ENCODE measurements around the gene PSME1. TPM values are rescaled to one million over a fixed set of nuclear protein-coding genes. Genes with fewer than 3 reads are reported as not detected.

PSME1 gene
- total and polyA plus RNA-seq, 2 of the 13 experiments (the other 11 are each of a cell fraction or from before 2014, with no cell fraction given) = 159 to 608 TPM

DNA sequence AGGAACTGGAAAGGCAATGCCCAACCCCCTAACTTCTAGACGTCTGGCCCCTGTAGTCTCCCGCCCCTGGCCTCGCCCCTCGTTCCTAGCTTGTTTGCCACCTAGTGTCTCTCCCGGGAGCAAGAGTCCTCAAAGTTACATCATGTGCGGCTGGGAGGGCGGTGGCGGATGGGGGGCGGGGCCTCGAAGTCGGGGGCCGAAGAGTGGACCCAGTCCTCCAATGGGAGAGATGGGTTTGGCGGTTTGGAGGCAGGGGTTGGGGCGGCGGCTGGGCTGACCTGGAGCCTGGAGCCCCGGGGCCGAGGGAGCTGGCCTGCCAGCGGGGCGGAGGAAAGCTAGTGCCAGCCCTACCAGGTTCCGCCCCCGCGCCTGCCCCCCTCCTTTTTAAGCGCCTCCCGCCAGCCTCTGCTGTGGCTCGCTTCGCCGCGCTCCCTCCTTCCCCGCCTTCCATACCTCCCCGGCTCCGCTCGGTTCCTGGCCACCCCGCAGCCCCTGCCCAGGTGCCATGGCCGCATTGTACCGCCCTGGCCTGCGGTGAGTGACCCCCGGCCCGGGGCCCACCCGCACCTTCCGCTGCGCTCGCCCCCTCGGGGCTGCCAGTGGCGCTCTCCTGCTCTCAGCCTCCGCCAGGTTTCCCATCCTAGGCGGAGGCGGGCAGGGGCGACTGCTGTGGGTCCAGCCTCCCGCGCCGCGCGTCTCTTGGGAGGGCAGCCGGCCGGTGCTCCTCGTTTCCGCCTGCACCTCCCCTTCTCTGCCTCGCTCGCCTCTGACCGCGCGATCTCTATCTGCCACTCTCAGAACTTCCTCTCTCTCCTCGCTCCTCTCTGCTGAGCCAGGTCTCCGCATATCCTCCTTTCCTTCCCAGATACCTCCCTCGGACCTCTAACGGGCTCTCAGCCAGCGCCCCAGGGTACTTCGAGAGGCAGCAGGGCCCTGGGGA lies 41.8 kb upstream of the PSME1 start, which contains the start of gene PCK2 (continued):
- no peak for TF ChIP-seq ZNF33A (CRISPR knock-in tag; IDR thresholded peaks at IDR 0.05; ENCODE audit: borderline replicate concordance)
- peak; percentile 95 for TF ChIP-seq AHR (CRISPR knock-in tag; IDR thresholded peaks at IDR 0.05)
- TF ChIP-seq, protein P1, sequence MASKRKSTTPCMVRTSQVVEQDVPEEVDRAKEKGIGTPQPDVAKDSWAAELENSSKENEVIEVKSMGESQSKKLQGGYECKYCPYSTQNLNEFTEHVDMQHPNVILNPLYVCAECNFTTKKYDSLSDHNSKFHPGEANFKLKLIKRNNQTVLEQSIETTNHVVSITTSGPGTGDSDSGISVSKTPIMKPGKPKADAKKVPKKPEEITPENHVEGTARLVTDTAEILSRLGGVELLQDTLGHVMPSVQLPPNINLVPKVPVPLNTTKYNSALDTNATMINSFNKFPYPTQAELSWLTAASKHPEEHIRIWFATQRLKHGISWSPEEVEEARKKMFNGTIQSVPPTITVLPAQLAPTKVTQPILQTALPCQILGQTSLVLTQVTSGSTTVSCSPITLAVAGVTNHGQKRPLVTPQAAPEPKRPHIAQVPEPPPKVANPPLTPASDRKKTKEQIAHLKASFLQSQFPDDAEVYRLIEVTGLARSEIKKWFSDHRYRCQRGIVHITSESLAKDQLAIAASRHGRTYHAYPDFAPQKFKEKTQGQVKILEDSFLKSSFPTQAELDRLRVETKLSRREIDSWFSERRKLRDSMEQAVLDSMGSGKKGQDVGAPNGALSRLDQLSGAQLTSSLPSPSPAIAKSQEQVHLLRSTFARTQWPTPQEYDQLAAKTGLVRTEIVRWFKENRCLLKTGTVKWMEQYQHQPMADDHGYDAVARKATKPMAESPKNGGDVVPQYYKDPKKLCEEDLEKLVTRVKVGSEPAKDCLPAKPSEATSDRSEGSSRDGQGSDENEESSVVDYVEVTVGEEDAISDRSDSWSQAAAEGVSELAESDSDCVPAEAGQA (IDR thresholded peaks at IDR 0.05; ENCODE audit: low read depth) = peak; percentile 83
- TF ChIP-seq, protein P1 (CRISPR knock-in tag; IDR thresholded peaks at IDR 0.05; ENCODE audit: borderline replicate concordance) = peak; percentile 93; the same call in 1 of the 2 replicates
- TF ChIP-seq, protein P2, sequence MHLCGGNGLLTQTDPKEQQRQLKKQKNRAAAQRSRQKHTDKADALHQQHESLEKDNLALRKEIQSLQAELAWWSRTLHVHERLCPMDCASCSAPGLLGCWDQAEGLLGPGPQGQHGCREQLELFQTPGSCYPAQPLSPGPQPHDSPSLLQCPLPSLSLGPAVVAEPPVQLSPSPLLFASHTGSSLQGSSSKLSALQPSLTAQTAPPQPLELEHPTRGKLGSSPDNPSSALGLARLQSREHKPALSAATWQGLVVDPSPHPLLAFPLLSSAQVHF (CRISPR knock-in tag; IDR thresholded peaks at IDR 0.05) = no peak
- peak; percentile 99 for TF ChIP-seq SRSF4 (IDR thresholded peaks at IDR 0.05; ENCODE audit: low read depth, low read length, poor library complexity, severe bottlenecking)
- TF ChIP-seq ELF3 (CRISPR knock-in tag; IDR thresholded peaks at IDR 0.05) = peak; percentile 84
- TF ChIP-seq YEATS4 (CRISPR knock-in tag; IDR thresholded peaks at IDR 0.05; ENCODE audit: borderline replicate concordance) = peak; percentile 98
- peak; percentile 79 for TF ChIP-seq KDM1A (CRISPR knock-in tag; IDR thresholded peaks at IDR 0.05)
- TF ChIP-seq ZBTB7B (CRISPR knock-in tag; IDR thresholded peaks at IDR 0.05) = peak; percentile 94
- no peak; the same call in 1 of the 2 replicates for TF ChIP-seq DNMT3B (CRISPR knock-in tag; conservative IDR thresholded peaks at IDR 0.05)
- TF ChIP-seq ZEB1 (IDR thresholded peaks at IDR 0.05; ENCODE audit: insufficient replicate concordance, low read depth) = no peak
- TF ChIP-seq TCF7L2 (IDR thresholded peaks at IDR 0.05; ENCODE audit: low read depth, low read length) = no peak
- peak; percentile 97; the same call in 1 of the 2 replicates for TF ChIP-seq ZNF773 (CRISPR knock-in tag; IDR thresholded peaks at IDR 0.05; ENCODE audit: borderline replicate concordance)
- TF ChIP-seq, protein P3, sequence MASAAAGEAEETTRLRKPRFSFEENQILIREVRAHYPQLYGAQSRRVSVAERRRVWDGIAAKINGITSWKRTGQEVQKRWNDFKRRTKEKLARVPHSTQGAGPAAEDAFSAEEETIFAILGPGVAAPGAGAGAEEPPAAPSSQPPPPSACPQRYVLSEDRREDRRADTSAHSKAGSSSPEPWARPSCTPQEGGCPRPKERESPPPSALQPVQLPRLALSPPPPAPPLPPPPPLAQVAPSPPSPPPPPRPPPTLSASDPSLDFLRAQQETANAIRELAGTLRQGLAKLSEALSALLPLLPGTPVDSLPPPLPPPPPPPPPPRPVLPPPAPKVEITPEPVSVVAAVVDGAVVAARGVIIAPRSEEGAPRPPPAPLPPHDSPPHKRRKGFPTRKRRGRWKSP (CRISPR knock-in tag; IDR thresholded peaks at IDR 0.05) = no peak
- TF ChIP-seq, protein P4, sequence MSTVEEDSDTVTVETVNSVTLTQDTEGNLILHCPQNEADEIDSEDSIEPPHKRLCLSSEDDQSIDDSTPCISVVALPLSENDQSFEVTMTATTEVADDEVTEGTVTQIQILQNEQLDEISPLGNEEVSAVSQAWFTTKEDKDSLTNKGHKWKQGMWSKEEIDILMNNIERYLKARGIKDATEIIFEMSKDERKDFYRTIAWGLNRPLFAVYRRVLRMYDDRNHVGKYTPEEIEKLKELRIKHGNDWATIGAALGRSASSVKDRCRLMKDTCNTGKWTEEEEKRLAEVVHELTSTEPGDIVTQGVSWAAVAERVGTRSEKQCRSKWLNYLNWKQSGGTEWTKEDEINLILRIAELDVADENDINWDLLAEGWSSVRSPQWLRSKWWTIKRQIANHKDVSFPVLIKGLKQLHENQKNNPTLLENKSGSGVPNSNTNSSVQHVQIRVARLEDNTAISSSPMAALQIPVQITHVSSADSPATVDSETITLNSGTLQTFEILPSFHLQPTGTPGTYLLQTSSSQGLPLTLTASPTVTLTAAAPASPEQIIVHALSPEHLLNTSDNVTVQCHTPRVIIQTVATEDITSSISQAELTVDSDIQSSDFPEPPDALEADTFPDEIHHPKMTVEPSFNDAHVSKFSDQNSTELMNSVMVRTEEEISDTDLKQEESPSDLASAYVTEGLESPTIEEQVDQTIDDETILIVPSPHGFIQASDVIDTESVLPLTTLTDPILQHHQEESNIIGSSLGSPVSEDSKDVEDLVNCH (CRISPR knock-in tag; IDR thresholded peaks at IDR 0.05) = no peak; the same call in 1 of the 2 replicates
- peak; percentile 93 for TF ChIP-seq PTBP1 (IDR thresholded peaks at IDR 0.05; ENCODE audit: low read depth, low read length, poor library complexity, severe bottlenecking)
- peak; percentile 94; the same call in 1 of the 2 replicates for TF ChIP-seq SIN3A (IDR thresholded peaks at IDR 0.05; ENCODE audit: borderline replicate concordance, low read depth, low read length)
- peak; percentile 78 for TF ChIP-seq BCL6 (CRISPR knock-in tag; IDR thresholded peaks at IDR 0.05)

All from HepG2 (cell line).